Measurements from ENCODE around the gene PKNOX2. TPM values are rescaled to one million over a fixed set of nuclear protein-coding genes. Genes with fewer than 3 reads are reported as not detected.

Gene PKNOX2
- total and polyA plus RNA-seq, 2 of the 8 experiments (the other 6 are each of a cell fraction or from before 2014, with no cell fraction given): 2.0 TPM

DNA sequence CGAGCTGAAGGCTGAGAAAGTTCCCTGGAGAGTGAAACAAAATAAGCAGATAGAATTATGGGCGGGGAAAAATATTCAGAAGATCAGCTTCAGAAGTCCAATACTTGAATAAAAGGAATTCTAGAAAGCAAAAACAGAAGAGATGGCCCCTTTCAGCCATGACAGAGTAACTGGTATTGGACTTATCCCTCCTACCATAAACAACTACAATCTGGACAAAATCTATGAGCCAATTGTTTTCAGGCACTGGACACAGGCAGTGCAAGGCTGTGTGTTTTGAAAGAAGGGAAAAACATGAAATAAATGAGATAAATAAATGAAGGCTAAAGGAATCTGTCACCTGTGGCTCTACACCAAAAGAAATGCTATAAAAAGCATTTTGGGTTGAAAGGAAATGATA, 305.8 kb downstream of the PKNOX2 start:
- Histone ChIP-seq H3K4me3 (ENCODE audit: extremely low read depth in 1 of 4, insufficient read depth in 2 of 4, low read depth in 3 of 4, low read length in 4 of 4) (no peak overlapping the region), H3K18ac (ENCODE audit: extremely low read depth, low read length) (no peak overlapping the region), H3K4me2 (ENCODE audit: insufficient read depth in 1 of 2, low read depth in 2 of 2, low read length in 2 of 2) (no peak overlapping the region), H3K79me2 (ENCODE audit: control insufficient read depth in 1 of 2, insufficient read depth in 2 of 2, low read length in 2 of 2) (no peaks in the 10 kb centered on the region), H4K5ac (ENCODE audit: insufficient read length, low read depth, low read length) (no peak overlapping the region), H2BK20ac (ENCODE audit: low read length) (no peak overlapping the region), H3K23ac (ENCODE audit: insufficient read length) (no peak overlapping the region), H3K36me3 (ENCODE audit: control insufficient read depth in 2 of 4, insufficient read depth in 4 of 4, low read length in 3 of 4) (no peaks in the 10 kb centered on the region), H4K91ac (replicated peaks; ENCODE audit: insufficient read length, low read length) (no peak overlapping the region), H4K8ac (ENCODE audit: extremely low read depth, insufficient read depth, low read length) (no peak overlapping the region), H3K56ac (replicated peaks; ENCODE audit: insufficient read length, low read depth, low read length) (no peak overlapping the region), H3K79me1 (ENCODE audit: low read depth, low read length) (no peaks in the 10 kb centered on the region), H3K27ac (ENCODE audit: low read depth, low read length) (no peak overlapping the region), H3K14ac (ENCODE audit: insufficient read length) (no peak overlapping the region), H2AK5ac (ENCODE audit: low read depth, low read length) (no peak overlapping the region), H3K9me3 (ENCODE audit: insufficient read depth in 2 of 2, low read depth in 1 of 2, low read length in 1 of 2) (no peaks in the 10 kb centered on the region), H2AFZ (ENCODE audit: low read length) (no peak overlapping the region), H2BK15ac (ENCODE audit: low read length) (no peak overlapping the region), H3K23me2 (ENCODE audit: low read depth, low read length) (no peaks in the 10 kb centered on the region), H4K20me1 (replicated peaks in 1 of 2; ENCODE audit: control insufficient read depth in 1 of 2, insufficient read depth in 2 of 2, low read length in 2 of 2) (no peaks in the 10 kb centered on the region), H2BK12ac (ENCODE audit: low read depth, low read length) (no peak overlapping the region), H3K4me1 (replicated peaks in 1 of 4; ENCODE audit: control insufficient read depth in 3 of 4, insufficient read depth in 4 of 4, low read length in 3 of 4) (peaks cover 0 to 4% (median 2%) of the 10 kb centered on the region in 4 experiments; a peak in 4 of 7 replicates), H2BK5ac (ENCODE audit: low read depth, low read length) (no peak overlapping the region), H3K4ac (replicated peaks; ENCODE audit: insufficient read length, low read depth, low read length) (no peak overlapping the region), H3K9ac (replicated peaks in 1 of 4; ENCODE audit: extremely low read depth in 1 of 4, low read depth in 3 of 4, low read length in 3 of 4) (no peak overlapping the region; a peak in 1 of 7 replicates), H2BK120ac (replicated peaks; ENCODE audit: low read depth, low read length) (no peak overlapping the region), H3K27me3 (replicated peaks in 1 of 4; ENCODE audit: control insufficient read depth in 3 of 4, extremely low read depth in 1 of 4, insufficient read depth in 3 of 4, low read length in 3 of 4) (no peaks in the 10 kb centered on the region)
- ChIA-PET CTCF (ENCODE audit: partially characterized antibody) (interaction anchor here (1.2 kb wide), 1 partner anchor 41 kb away, joined by 4 read pairs; no protein-coding TSS in a partner anchor), POLR2A (ENCODE audit: partially characterized antibody) (no interaction called here)
- FAIRE-seq: no peak
- DNase-seq (ENCODE audit: low read depth in 1 of 2, low spot score in 2 of 2): no peak
- no peak for TF ChIP-seq TEAD4 (IDR thresholded peaks at IDR 0.05; ENCODE audit: low read depth, low read length)
- TF ChIP-seq POLR2A (IDR thresholded peaks at IDR 0.05; ENCODE audit: control extremely low read depth in 1 of 2, low read depth in 2 of 2, low read length in 2 of 2): no peak
- no peak for TF ChIP-seq BCL11A (IDR thresholded peaks at IDR 0.05; ENCODE audit: low read depth in 2 of 2, low read length in 2 of 2)
- TF ChIP-seq NANOG (IDR thresholded peaks at IDR 0.05; ENCODE audit: insufficient read depth, low read depth, low read length, poor library complexity, severe bottlenecking): no peak
- no peak for TF ChIP-seq MAX (IDR thresholded peaks at IDR 0.05)
- no peak for TF ChIP-seq FOSL1 (IDR thresholded peaks at IDR 0.05; ENCODE audit: insufficient read depth, low read depth, low read length)
- TF ChIP-seq CREB1 (IDR thresholded peaks at IDR 0.05): no peak
- TF ChIP-seq SIN3A (conservative IDR thresholded peaks at IDR 0.05 in 1 of 2, IDR thresholded peaks at IDR 0.05 in 1 of 2; ENCODE audit: low read depth in 1 of 2, low read length in 2 of 2): no peak
- no peak for TF ChIP-seq SP2 (IDR thresholded peaks at IDR 0.05; ENCODE audit: low read length)
- no peak for TF ChIP-seq SP4 (IDR thresholded peaks at IDR 0.05; ENCODE audit: low read length)
- 86% methylated on average over 2 of the region's 2 CpGs; no CpG with 5 or more reads in 1 of the 2 experiments for WGBS, 2 experiments (ENCODE audit: extremely low coverage in 1 of 2, insufficient coverage in 1 of 2, insufficient read length in 1 of 2, insufficient replicate concordance in 2 of 2, low coverage in 1 of 2, low lambda C conversion rate in 2 of 2, missing lambda C conversion rate in 1 of 2)

Measured in H1 (cell line).